ENCODE measurements around the gene LHX1.

LHX1 gene

GRCh38 chr17:36950027-36950426, 12.8 kb downstream of the LHX1 start:
- in situ Hi-C loops (cut with MboI; ENCODE audit: low sequenced_read_pairs): no loop called here

- in situ Hi-C loops (cut with MboI; ENCODE audit: low sequenced_read_pairs): no loop called here
These were observed 14.0 kb downstream of the LHX1 start for GRCh38 chr17:36951084-36951789.

GRCh38 chr17:36971508-36971907, 34.2 kb downstream of the LHX1 start:
- in situ Hi-C loops (cut with MboI; ENCODE audit: low sequenced_read_pairs): no loop called here

- in situ Hi-C loops (cut with MboI; ENCODE audit: low sequenced_read_pairs): no loop called here
These were observed 35.0 kb downstream of the LHX1 start for GRCh38 chr17:36972186-36972700.

GRCh38 chr17:36972905-36973304, 35.6 kb downstream of the LHX1 start:
- in situ Hi-C loops (cut with MboI; ENCODE audit: low sequenced_read_pairs): no loop called here

- in situ Hi-C loops (cut with MboI; ENCODE audit: low sequenced_read_pairs): no loop called here
These were observed 38.7 kb downstream of the LHX1 start for GRCh38 chr17:36975922-36976515.

GRCh38 chr17:36977066-36977465, 39.8 kb downstream of the LHX1 start:
- in situ Hi-C loops (cut with MboI; ENCODE audit: low sequenced_read_pairs): no loop called here

- in situ Hi-C loops (cut with MboI; ENCODE audit: low sequenced_read_pairs): no loop called here
These were observed 40.3 kb downstream of the LHX1 start for GRCh38 chr17:36977568-36977967.

- in situ Hi-C loops (cut with MboI; ENCODE audit: low sequenced_read_pairs): no loop called here
These were observed 41.7 kb downstream of the LHX1 start for GRCh38 chr17:36978810-36979564.

GRCh38 chr17:36979565-36979941, 42.3 kb downstream of the LHX1 start:
- in situ Hi-C loops (cut with MboI; ENCODE audit: low sequenced_read_pairs): no loop called here

GRCh38 chr17:36980280-36980761, 43.0 kb downstream of the LHX1 start:
- in situ Hi-C loops (cut with MboI; ENCODE audit: low sequenced_read_pairs): no loop called here

- in situ Hi-C loops (cut with MboI; ENCODE audit: low sequenced_read_pairs): no loop called here
These were observed 46.3 kb downstream of the LHX1 start for GRCh38 chr17:36983618-36984017.

GRCh38 chr17:36989173-36989572, 51.9 kb downstream of the LHX1 start:
- in situ Hi-C loops (cut with MboI; ENCODE audit: low sequenced_read_pairs): no loop called here

GRCh38 chr17:36992701-36993100, 55.4 kb downstream of the LHX1 start:
- in situ Hi-C loops (cut with MboI; ENCODE audit: low sequenced_read_pairs): no loop called here

- in situ Hi-C loops (cut with MboI; ENCODE audit: low sequenced_read_pairs): no loop called here
These were observed 56.0 kb downstream of the LHX1 start for GRCh38 chr17:36993227-36993626.
